Gastroesophageal sphincter (tissue), 4 donors: Measurements from ENCODE around the gene FGFR4. TPM values are rescaled to one million over a fixed set of nuclear protein-coding genes. Genes with fewer than 3 reads are reported as not detected.

Experiments
- ATAC-seq: fragments of 150-250 bp; one replicate; pipeline ENCODE4 v1.9.1; 2016; ENCODE audit warnings: mild to moderate bottlenecking, moderate library complexity
- H3K27ac ChIP-seq, 4 donors: fragments of 200-600 bp; sonication (generic) in 3 of 4; 1 replicate in 3 of 4; 2 replicates in 1 of 4; pipeline ENCODE4 v1.5.1; 2016 to 2019
- H3K27me3 ChIP-seq: fragments of 200-600 bp; sonication (generic); one replicate; pipeline ENCODE4 v1.5.1; 2019
- H3K36me3 ChIP-seq, 2 donors: fragments of 200-600 bp; sonication (generic); one replicate each; pipeline ENCODE4 v1.5.1; 2019; ENCODE audit warnings: control low read depth in 1 of 2
- H3K4me1 ChIP-seq, 3 donors: fragments of 200-600 bp; sonication (generic); 1 replicate in 2 of 3; 2 replicates in 1 of 3; pipeline ENCODE4 v1.5.1; 2016 to 2019; ENCODE audit warnings: control low read depth in 2 of 3
- H3K4me3 ChIP-seq, 2 donors: fragments of 200-600 bp; sonication (generic); one replicate each; pipeline ENCODE4 v1.5.1; 2019; ENCODE audit warnings: mild to moderate bottlenecking in 1 of 2, moderate library complexity in 1 of 2
- H3K9me3 ChIP-seq, 3 donors: fragments of 200-600 bp; sonication (generic); one replicate each; pipeline ENCODE4 v1.5.1; 2017 to 2019; ENCODE audit warnings: control low read depth in 2 of 3
- CTCF ChIP-seq, 4 experiments: fragments of 200-600 bp in 2 of 4; fragments of 450-650 bp in 2 of 4; sonication (generic) in 1 of 4; IDR thresholded peaks; one replicate each; pipeline ENCODE4 v1.5.1; 2017 to 2019; ENCODE audit warnings: antibody characterized with exemption in 4 of 4, mild to moderate bottlenecking in 2 of 4, moderate library complexity in 2 of 4
- EP300 ChIP-seq: sonication (generic); formaldehyde crosslinking; IDR thresholded peaks from one replicate; pipeline ENCODE4 v1.6.1; 2017; ENCODE audit warnings: antibody characterized with exemption, mild to moderate bottlenecking
- POLR2A ChIP-seq, 2 donors: fragments of 450-650 bp; IDR thresholded peaks; one replicate each; pipeline ENCODE4 v1.6.1; 2017; ENCODE audit warnings: antibody characterized with exemption in 2 of 2, mild to moderate bottlenecking in 2 of 2, moderate library complexity in 1 of 2
- POLR2AphosphoS5 ChIP-seq: sonication (generic); formaldehyde crosslinking; IDR thresholded peaks from one replicate; pipeline ENCODE4 v1.6.1; 2017; ENCODE audit warnings: antibody characterized with exemption
- WGBS, 2 donors: methylation state at CpG; one replicate each; pipeline ENCODE4 v1.1.5; 2018; ENCODE audit warnings: low coverage in 1 of 2; 5-methylcytosine and 5-hydroxymethylcytosine counted together
- total RNA-seq, 4 donors: library from RNA; depleted of rRNA; stranded (reverse); fragments of >200 nt; gene quantifications; one replicate each; pipeline ENCODE4 v1.1.0, GENCODE V29; 2016

FGFR4 gene
- total RNA-seq, 4 donors from 2014 or later = 3.0 to 7.4 (median 6.6) TPM

- Histone ChIP-seq H3K36me3 (peaks cover 0 to 15% of the 10 kb centered on the region in 2 donors), H3K27ac (peak within 1 kb of the TSS; percentile 59 to 97 (median 92)), H3K4me1 (peaks cover 10 to 56% (median 32%) of the 10 kb centered on the region in 3 donors), H3K4me3 (peak within 1 kb of the TSS; percentile 50 to 80), H3K9me3 (no peaks in the 10 kb centered on the region), H3K27me3 (no peaks in the 10 kb centered on the region)
- no CpG with 5 or more reads among the region's 93 CpGs for WGBS, 2 donors
- no peak for TF ChIP-seq CTCF (IDR thresholded peaks at IDR 0.05)
- TF ChIP-seq POLR2AphosphoS5 = peak; percentile 7
- TF ChIP-seq EP300 = no peak
- peak; percentile 47 to 48 for TF ChIP-seq POLR2A (IDR thresholded peaks at IDR 0.05)
- ATAC-seq = peak; percentile 84
Measured at GRCh38 chr5:177133096-177133852, 46.6 kb downstream of the FGFR4 start, which contains the start of gene NSD1. TSS of gene NSD1 (plus strand) at chr5:177133773. CDS start at chr5:177135104, 1,331 bp downstream.

DNA sequence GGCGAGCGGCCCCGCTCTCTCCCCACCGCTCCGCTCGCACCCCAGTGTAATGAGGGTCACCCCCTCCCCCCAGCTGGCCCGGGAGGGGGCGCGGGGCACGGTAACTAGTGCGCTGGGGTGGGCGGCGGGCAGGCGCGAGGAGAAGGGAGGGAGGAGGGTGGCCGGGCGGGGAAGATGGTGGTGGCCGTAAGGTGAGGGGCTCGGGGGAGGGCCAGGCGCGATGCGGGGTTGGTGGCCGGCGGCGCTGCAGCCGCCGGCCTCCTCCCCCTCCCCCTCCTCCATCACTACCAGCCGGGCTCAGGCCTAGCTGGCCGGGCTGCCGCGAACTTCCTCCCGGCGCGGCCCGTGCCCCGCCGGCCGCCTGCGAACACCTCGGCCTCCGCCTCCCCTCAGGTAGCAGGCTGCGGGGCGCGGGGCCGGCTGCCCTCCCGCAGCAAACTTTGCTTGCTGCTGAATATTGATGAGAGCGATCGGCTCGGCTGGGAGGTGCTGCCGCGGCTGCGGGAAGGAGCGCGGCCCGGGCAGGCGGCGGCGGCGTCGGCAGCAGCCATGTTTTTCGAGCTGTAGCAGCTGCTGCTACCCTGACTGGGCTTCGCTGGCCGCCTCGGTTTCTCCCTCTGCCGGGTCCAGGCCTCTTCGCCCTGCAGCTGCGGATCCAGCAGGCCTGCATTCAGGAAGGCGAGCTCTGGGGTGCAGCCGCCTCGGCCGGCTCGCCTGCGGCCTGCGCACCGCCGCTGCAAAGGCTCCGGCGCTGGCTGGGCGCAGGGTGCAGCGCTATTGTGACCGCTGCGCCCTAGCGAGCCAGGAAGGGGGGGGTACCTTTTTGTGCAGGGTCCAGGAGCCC is 47.4 kb downstream of the FGFR4 start:
- no peak for TF ChIP-seq CTCF (IDR thresholded peaks at IDR 0.05)
- no peak for TF ChIP-seq EP300
- TF ChIP-seq POLR2AphosphoS5 = no peak
- TF ChIP-seq POLR2A (IDR thresholded peaks at IDR 0.05) = no peak
- ATAC-seq = peak; percentile 64
- Histone ChIP-seq H3K27me3 (no peaks in the 10 kb centered on the region), H3K4me1 (peaks cover 10 to 64% (median 32%) of the 10 kb centered on the region in 3 donors), H3K36me3 (peaks cover 0 to 20% of the 10 kb centered on the region in 2 donors), H3K27ac (peak overlapping the region; percentile 59 to 97 (median 92)), H3K4me3 (peak overlapping the region; percentile 50 to 80), H3K9me3 (no peaks in the 10 kb centered on the region)
- WGBS, 2 donors = 0% methylated on average over 1 of the region's 83 CpGs; no CpG with 5 or more reads in 1 of the 2 donors

- ATAC-seq = no peak
- TF ChIP-seq CTCF (IDR thresholded peaks at IDR 0.05) = no peak
- no peak for TF ChIP-seq EP300
- no peak for TF ChIP-seq POLR2AphosphoS5
- Histone ChIP-seq H3K9me3 (no peaks in the 10 kb centered on the region), H3K27me3 (no peaks in the 10 kb centered on the region), H3K36me3 (peaks cover 0 to 20% of the 10 kb centered on the region in 2 donors), H3K4me1 (peaks cover 10 to 71% (median 32%) of the 10 kb centered on the region in 3 donors), H3K27ac (peak overlapping the region; percentile 16 to 97 (median 92)), H3K4me3 (peak overlapping the region; percentile 50 to 80)
- 7 to 20% methylated on average over 9 of the region's 13 CpGs for WGBS, 2 donors
Measured at GRCh38 chr5:177134697-177135225, 48.0 kb downstream of the FGFR4 start.

- ATAC-seq = no peak
- Histone ChIP-seq H3K27me3 (no peaks in the 10 kb centered on the region), H3K4me3 (no peak overlapping the region), H3K36me3 (peaks cover 0 to 60% of the 10 kb centered on the region in 2 donors), H3K27ac (no peak overlapping the region), H3K9me3 (no peaks in the 10 kb centered on the region), H3K4me1 (peaks cover 4 to 75% (median 30%) of the 10 kb centered on the region in 3 donors)
- no peak for TF ChIP-seq POLR2A (IDR thresholded peaks at IDR 0.05)
- no peak for TF ChIP-seq EP300
- TF ChIP-seq CTCF (IDR thresholded peaks at IDR 0.05) = no peak
- TF ChIP-seq POLR2AphosphoS5 = no peak
- 93 to 100% methylated on average over 2 of the region's 2 CpGs for WGBS, 2 donors
Measured at GRCh38 chr5:177140312-177140711, 53.6 kb downstream of the FGFR4 start.
